ENCODE measurements around the gene CAMK2B.
A peak's percentile ranks its signal among the peaks of the same experiment; 100 is the strongest.

Gene CAMK2B

GRCh38 chr7:44247868-44248651 lies 77.3 kb downstream of the CAMK2B start:
- TF ChIP-seq ZBTB7A (IDR thresholded peaks at IDR 0.05; ENCODE audit: low read depth) (no peak), CEBPB (IDR thresholded peaks at IDR 0.05) (no peak), CREB1 (IDR thresholded peaks at IDR 0.05; ENCODE audit: low read depth) (no peak), REST (IDR thresholded peaks at IDR 0.05; ENCODE audit: low read depth) (no peak), EP300 (IDR thresholded peaks at IDR 0.05; ENCODE audit: borderline replicate concordance) (no peak), TAF1 (IDR thresholded peaks at IDR 0.05; ENCODE audit: low read depth) (no peak), EGR1 (IDR thresholded peaks at IDR 0.05) (no peak), NFIC (IDR thresholded peaks at IDR 0.05) (no peak), FOXM1 (IDR thresholded peaks at IDR 0.05; ENCODE audit: borderline replicate concordance, low read depth) (no peak), TEAD4 (IDR thresholded peaks at IDR 0.05) (no peak), RAD21 (IDR thresholded peaks at IDR 0.05; ENCODE audit: low read depth) (no peak), TCF12 (IDR thresholded peaks at IDR 0.05; ENCODE audit: low read depth) (no peak), USF1 (IDR thresholded peaks at IDR 0.05) (no peak), YY1 (IDR thresholded peaks at IDR 0.05; ENCODE audit: low read depth) (no peak), MAX (IDR thresholded peaks at IDR 0.05) (no peak)

- TF ChIP-seq EP300 (IDR thresholded peaks at IDR 0.05; ENCODE audit: borderline replicate concordance) (no peak), FOXM1 (IDR thresholded peaks at IDR 0.05; ENCODE audit: borderline replicate concordance, low read depth) (no peak), REST (IDR thresholded peaks at IDR 0.05; ENCODE audit: low read depth) (no peak), NFIC (IDR thresholded peaks at IDR 0.05) (no peak), TAF1 (IDR thresholded peaks at IDR 0.05; ENCODE audit: low read depth) (no peak), TCF12 (IDR thresholded peaks at IDR 0.05; ENCODE audit: low read depth) (no peak), USF1 (IDR thresholded peaks at IDR 0.05) (no peak), EGR1 (IDR thresholded peaks at IDR 0.05) (no peak), CREB1 (IDR thresholded peaks at IDR 0.05; ENCODE audit: low read depth) (no peak), RAD21 (IDR thresholded peaks at IDR 0.05; ENCODE audit: low read depth) (no peak), YY1 (IDR thresholded peaks at IDR 0.05; ENCODE audit: low read depth) (no peak), TEAD4 (IDR thresholded peaks at IDR 0.05) (no peak), CEBPB (IDR thresholded peaks at IDR 0.05) (no peak), MAX (IDR thresholded peaks at IDR 0.05) (no peak), ZBTB7A (IDR thresholded peaks at IDR 0.05; ENCODE audit: low read depth) (no peak)
Measured at GRCh38 chr7:44246396-44247113, 78.8 kb downstream of the CAMK2B start.

- TF ChIP-seq RAD21 (IDR thresholded peaks at IDR 0.05; ENCODE audit: low read depth), result peak; percentile 28
- TF ChIP-seq NFIC (IDR thresholded peaks at IDR 0.05), result no peak
Measured at GRCh38 chr7:44244282-44244681, 81.1 kb downstream of the CAMK2B start.

GRCh38 chr7:44242091-44242490 lies 83.3 kb downstream of the CAMK2B start:
- TF ChIP-seq MAX (IDR thresholded peaks at IDR 0.05) (no peak), ZBTB7A (IDR thresholded peaks at IDR 0.05; ENCODE audit: low read depth) (no peak), CEBPB (IDR thresholded peaks at IDR 0.05) (no peak), EP300 (IDR thresholded peaks at IDR 0.05; ENCODE audit: borderline replicate concordance) (no peak)

- TF ChIP-seq EGR1 (IDR thresholded peaks at IDR 0.05) (no peak), RAD21 (IDR thresholded peaks at IDR 0.05; ENCODE audit: low read depth) (peak; percentile 85)
Measured at GRCh38 chr7:44240983-44241510, 84.3 kb downstream of the CAMK2B start.
